Hematopoietic multipotent progenitor cell (in vitro differentiated cells): ENCODE data around the gene MYO15A. TPM values are rescaled to one million over a fixed set of nuclear protein-coding genes. Genes with fewer than 3 reads are reported as not detected.

Experiments
- DNase-seq, 3 donors: peaks; one replicate each; pipeline ENCODE4 v3.0.0-alpha.2; 2011 to 2015; ENCODE audit warnings: low read depth in 2 of 3, low spot score in 2 of 3
- total RNA-seq: library from RNA; depleted of rRNA; stranded (reverse); fragments of >200 nt; gene quantifications from one replicate; pipeline ENCODE4 v1.2.3, GENCODE V29; 2012

Gene MYO15A
- total RNA-seq, 1 donor = 1.6 TPM

- DNase-seq = no peak
Measured at GRCh38 chr17:18122990-18123753, 14.6 kb downstream of the MYO15A start.

- no peak for DNase-seq
Measured at GRCh38 chr17:18124345-18125126, 16.0 kb downstream of the MYO15A start.

GRCh38 chr17:18129041-18129502 is 20.5 kb downstream of the MYO15A start:
- DNase-seq = no peak

GRCh38 chr17:18132711-18133110 is 24.2 kb downstream of the MYO15A start:
- DNase-seq = no peak

GRCh38 chr17:18136357-18136756 is 27.8 kb downstream of the MYO15A start:
- DNase-seq = no peak

- no peak for DNase-seq
Measured at GRCh38 chr17:18138065-18138749, 29.7 kb downstream of the MYO15A start.

GRCh38 chr17:18139092-18139491 is 30.5 kb downstream of the MYO15A start:
- no peak for DNase-seq

- DNase-seq = no peak
Measured at GRCh38 chr17:18139498-18139897, 30.9 kb downstream of the MYO15A start.

- no peak for DNase-seq
Measured at GRCh38 chr17:18139949-18140348, 31.4 kb downstream of the MYO15A start.

GRCh38 chr17:18140648-18141047 is 32.1 kb downstream of the MYO15A start:
- no peak for DNase-seq

- peak; percentile 29 to 84 (median 53) for DNase-seq
Measured at GRCh38 chr17:18141210-18141803, 32.8 kb downstream of the MYO15A start.

GRCh38 chr17:18142417-18142816 is 33.9 kb downstream of the MYO15A start:
- no peak for DNase-seq

- DNase-seq = no peak
Measured at GRCh38 chr17:18143044-18143936, 34.7 kb downstream of the MYO15A start.

- DNase-seq = no peak
Measured at GRCh38 chr17:18144261-18144660, 35.7 kb downstream of the MYO15A start.

GRCh38 chr17:18144855-18145254 is 36.3 kb downstream of the MYO15A start:
- no peak for DNase-seq

- no peak for DNase-seq
Measured at GRCh38 chr17:18145811-18146210, 37.3 kb downstream of the MYO15A start.

GRCh38 chr17:18146259-18146658 is 37.7 kb downstream of the MYO15A start:
- DNase-seq = no peak

GRCh38 chr17:18146980-18147379 is 38.4 kb downstream of the MYO15A start:
- no peak for DNase-seq

- no peak for DNase-seq
Measured at GRCh38 chr17:18148586-18148985, 40.0 kb downstream of the MYO15A start.

GRCh38 chr17:18151290-18151689 is 42.7 kb downstream of the MYO15A start:
- no peak for DNase-seq
